Amniotic stem cell (primary cell): ENCODE measurements around the gene MOXD1.
"Not testable (repeated sequence)": the region's sequence is repeated elsewhere in the genome, so short reads cannot be mapped to it uniquely, and the experiment has no call there.

Experiments
- DNase-seq: peaks from one replicate; lab custom pipeline; 2025; lab: John Stamatoyannopoulos, UW

MOXD1 gene

GRCh38 chr6:132351986-132352385 is 49.3 kb downstream of the MOXD1 start:
- not testable (repeated sequence) for DNase-seq

DNA sequence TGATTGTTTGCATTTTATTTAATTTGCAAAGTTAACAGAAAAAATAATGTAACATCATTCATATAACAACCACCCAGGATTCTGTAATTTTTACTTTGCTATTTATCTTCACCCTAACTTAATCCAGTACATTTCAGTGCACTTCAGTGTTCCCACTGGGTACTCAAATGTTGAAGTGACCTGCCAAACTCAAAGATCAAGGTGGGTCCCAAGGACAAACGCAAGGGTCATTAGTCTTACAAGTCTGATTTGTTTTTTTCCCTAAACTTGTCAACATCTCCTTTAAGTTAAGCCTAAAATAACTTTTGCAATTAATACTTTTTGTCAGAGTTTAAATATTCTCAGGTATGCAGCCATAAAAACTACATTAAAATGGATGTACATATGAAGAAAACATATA is 53.0 kb downstream of the MOXD1 start:
- no peak for DNase-seq

DNA sequence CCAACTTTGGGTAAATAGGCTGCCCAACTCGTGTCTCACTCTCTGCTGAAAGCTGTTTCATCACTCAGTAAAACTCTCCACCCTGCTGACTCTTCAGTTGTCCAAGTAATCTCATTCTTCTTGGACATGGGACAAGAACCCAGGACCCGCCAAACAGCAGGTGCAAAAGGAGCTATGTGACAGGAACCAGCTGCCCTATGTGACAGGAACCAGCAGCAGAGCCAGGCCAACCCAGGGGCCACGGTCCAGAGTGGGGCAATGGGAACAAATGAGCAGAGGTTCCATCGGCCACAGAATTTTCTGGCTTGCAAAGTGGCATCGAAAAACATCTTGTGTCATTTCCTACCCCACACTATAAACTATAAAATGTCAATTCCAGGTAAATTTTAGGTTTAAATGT is 56.5 kb downstream of the MOXD1 start:
- DNase-seq, result no peak

- DNase-seq, result no peak
Observed at GRCh38 chr6:132341646-132342045, 59.6 kb downstream of the MOXD1 start.

GRCh38 chr6:132334521-132334885 is 66.8 kb downstream of the MOXD1 start:
- no peak for DNase-seq

GRCh38 chr6:132333639-132334520 is 67.4 kb downstream of the MOXD1 start:
- DNase-seq, result no peak

DNA sequence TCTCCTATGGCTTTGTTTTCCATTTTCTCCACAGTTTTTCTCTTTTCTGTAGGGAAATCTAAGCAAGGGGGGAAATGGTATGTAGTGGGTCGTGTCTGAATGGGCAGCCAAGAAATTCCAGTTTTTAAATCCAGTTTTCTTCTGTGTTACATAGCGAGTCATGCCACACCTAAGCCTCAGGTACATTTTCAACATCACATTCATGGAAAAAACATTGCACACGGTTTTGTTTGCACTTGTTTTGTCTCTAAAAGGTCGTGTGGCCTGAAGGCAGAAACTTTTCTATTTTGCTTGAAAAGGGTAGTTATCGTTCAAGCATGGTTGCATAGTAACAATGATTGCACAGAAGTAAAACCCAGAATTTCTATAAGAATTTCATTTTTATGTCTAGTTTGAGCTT is 70.5 kb downstream of the MOXD1 start:
- DNase-seq, result no peak

- DNase-seq, result no peak
Observed at GRCh38 chr6:132322398-132322797, 78.9 kb downstream of the MOXD1 start.

DNA sequence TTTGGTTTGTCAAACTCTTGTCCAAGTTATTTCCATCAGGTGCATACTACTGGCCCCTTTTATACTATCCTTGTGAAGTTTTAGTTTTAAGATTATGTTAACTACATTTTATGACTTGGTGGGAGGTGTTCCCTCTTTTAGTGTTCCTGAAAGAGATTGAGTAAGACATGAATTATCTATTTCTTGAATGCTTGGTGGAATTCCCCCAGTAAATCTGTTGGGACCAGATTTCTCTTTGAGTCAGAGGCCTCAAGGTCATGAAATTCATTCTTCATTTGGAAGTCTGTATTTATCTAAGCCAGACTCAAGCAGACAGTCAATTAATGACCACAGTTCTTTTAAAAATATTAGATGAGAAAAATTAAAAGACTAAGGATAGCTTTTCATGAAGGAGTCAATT is 81.3 kb downstream of the MOXD1 start:
- no peak for DNase-seq

DNA sequence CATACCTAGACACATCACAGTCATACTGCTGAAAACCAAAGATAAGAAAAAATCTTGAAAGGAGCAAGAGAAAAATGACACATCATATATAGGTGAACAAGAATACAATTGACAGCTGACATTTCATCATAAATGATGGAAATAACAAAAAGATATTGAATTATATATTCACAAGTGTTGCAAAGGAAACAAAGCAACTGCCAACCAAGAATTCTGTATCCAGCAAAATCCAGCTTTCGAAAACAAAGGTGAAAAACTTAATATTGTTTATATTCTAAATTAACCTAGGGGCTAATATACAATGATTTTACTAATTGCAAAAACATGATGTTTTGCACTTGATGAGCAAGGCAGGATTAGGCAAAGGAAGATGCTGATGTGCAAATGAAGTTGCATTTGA is 84.3 kb downstream of the MOXD1 start:
- DNase-seq, result no peak

DNA sequence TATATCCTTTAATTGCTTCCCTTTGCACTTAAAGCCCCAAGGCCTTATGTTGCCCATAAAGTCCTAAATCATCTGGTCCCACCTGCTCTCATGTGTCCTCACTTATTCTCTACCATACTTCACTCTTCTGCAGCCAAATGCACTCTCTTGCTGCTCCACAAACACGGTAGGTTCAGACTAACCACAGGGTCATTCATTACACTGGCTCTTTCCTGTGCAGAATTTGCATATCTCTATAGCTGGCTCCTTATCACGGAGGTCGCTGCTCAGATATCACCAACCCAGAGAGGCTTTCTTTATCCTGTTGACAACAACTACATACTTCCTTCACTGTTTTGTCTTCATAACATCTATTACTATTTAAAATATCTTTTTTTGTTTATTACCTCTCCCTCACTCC is 86.8 kb downstream of the MOXD1 start:
- no peak for DNase-seq

GRCh38 chr6:132310921-132311320 is 90.4 kb downstream of the MOXD1 start:
- no peak for DNase-seq

DNA sequence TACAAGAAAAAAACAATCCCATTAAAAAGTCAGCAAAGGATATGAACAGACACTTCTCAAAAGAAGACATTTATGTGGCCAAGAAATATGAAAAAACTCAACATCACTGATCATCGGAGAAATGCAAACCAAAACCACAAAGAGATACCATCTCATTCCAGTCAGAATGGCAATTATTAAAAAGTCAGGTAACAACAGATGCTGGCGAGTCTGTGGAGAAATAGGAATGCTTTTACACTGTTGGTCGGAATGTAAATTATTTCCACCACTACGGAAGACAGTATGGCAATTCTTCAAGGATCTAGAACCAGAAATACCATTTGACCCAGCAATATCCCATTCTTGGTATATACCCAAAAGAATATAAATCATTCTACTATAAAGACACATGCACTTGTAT is 91.1 kb downstream of the MOXD1 start:
- DNase-seq, result not testable (repeated sequence)

GRCh38 chr6:132304891-132305305 is 96.4 kb downstream of the MOXD1 start:
- DNase-seq, result no peak

DNA sequence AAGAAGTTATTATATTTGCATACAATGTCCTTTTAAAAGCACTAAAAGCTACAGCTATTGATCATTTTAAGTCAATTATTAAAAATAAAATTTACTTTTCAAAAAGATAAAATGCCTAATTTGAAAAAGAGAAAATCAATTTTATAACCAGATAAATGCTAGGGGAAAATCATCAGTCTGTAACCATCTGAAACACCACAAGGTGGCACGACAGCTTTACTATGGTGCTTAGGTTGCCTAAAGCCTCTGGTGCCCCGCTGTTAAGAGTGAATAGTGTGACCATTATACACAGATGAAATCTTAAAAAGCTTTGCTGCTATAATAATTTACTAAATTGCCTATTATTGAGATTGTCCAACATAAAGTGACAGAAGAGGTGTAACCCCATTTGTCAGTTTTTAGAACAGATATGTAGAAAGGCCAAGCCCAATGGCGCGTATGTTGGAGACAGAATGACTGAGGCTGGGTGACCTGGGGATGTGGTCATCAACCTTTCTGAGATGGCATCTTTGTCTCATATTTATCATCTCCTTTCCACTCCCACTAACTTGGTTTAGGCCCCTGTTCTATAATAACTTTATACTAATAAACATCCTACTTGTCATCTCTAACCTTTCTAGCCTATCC is 100.8 kb downstream of the MOXD1 start:
- DNase-seq, result peak; percentile 28

DNA sequence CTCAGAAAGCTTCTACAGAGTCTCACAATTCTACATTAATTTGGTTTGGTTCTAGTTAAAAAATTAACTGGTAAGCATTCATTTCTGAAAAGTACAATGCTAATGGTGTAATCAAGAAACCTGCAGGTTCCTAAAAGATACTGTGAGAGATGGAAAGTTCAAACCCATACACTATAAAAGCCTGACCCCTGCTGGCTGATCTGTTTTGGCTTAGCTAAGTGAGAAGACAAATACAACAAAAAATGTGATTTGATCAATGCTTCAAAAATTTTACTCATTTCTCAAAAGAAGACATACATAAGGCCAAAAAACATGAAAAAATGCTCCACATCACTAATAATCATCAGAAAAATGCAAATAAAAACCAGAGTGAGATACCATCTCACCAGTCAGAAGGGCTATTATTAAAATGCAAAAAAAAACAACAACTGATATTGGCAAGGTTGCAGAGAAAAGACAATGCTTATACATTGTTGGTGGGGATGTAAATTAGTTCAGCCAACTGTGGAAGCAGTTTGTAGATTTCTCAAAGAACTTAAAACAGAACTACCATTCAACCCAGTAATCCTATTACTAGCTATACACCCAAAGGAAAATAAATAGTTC is 102.8 kb downstream of the MOXD1 start:
- peak; percentile 25 for DNase-seq

DNA sequence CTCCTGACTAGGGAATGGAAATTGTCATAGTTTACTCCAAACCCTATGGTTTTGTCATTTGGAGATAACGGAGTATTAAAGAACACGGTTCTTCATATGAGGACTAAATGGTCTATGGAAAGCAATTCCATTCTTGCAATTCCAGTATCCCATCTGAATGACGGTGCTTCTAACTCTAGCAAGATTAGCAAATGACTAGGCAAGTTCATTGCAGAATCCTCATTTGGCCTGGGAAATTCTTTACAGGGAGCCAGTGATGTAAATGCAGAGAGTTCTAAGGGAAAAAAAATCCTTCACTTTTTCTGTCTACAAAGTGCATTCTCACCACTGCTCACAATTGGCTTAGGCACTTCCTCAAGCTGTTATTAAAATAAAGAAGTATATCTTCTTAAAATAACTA is 111.5 kb downstream of the MOXD1 start:
- DNase-seq, result no peak

DNA sequence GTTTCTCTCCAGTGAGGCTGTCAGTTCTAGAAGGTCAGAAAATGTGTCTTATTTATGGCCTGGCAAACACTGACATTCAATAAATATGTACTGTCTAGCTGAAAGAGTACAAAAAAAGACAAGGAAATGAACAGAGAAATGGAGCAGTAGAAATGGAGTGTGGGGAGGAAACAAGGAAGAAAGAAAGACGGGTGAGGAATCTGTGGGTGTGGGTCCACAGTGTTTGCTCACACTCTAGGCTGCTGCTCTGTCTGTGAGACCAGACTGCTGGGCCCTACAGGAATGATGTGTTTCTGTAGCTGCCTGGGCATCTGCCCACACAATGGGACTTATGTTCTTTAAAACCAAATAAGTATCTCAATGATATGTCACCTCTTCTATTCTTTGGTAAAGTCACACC is 114.2 kb downstream of the MOXD1 start:
- no peak for DNase-seq

DNA sequence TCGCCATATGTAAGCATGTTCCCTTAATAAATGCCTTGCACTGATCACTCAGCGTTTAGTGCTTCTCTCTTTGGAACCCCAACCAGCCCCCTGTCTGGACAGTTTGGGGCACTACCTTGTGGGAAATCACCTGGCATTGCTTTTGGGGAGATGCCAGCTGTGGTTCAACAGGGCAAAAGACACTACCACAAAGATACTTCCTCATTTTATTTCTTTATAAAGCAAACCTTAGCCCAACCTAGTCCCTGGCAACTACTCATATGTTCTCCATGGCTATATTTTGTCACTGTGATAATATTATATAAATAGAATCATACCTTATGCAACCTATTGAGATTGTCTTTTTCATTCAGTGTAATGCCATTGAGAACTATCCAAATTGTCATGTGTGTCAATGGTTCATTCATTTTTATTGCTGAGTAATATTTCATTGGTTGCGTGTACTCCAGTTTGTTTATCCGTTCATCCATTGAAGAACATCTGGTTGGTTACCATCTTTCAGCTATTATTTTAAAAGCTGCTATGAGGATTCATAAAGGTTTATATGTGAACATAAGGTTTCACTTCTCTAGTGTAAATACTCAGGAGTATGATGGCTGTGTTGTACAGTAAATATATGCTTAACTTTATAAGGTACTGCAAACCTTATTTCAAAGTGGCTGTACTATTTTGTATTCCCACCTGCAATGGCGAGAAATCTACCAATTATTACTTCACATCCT is 114.8 kb downstream of the MOXD1 start:
- DNase-seq, result no peak

DNA sequence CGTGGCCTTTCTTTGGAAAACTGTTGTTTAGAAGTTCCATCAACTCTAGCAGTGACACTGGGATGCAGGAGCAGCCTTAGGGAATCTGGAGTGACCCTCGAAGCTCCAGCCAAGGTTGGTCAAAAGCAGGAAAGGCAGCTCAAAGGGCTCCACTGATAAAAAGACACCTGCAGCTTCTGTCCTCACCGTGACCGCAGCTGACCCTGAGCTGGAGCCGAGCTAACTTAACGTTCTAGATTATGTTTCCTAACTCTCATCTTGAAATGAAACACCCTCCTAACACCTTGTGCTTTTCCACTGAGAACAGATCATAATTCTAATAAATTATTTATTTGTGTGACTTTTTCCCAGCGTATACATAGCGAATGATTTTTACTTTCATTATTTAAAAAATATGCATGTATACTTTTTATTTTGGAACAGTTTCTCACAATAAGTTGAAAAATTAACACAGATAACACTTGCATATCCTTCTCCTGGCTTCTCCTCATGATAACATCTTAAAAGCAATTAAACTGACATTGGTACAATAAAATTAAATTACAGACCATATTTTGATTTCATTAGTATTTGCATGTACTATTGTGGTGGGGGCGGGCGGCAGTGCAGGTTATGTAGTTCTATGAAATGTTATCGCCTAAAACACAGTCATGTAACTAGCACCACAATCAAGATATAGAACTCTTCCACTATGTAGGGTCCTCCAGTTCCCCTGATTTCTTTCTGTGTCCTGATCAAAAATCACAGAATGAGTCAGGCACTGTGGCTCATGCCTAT is 116.1 kb downstream of the MOXD1 start:
- DNase-seq, result no peak

DNA sequence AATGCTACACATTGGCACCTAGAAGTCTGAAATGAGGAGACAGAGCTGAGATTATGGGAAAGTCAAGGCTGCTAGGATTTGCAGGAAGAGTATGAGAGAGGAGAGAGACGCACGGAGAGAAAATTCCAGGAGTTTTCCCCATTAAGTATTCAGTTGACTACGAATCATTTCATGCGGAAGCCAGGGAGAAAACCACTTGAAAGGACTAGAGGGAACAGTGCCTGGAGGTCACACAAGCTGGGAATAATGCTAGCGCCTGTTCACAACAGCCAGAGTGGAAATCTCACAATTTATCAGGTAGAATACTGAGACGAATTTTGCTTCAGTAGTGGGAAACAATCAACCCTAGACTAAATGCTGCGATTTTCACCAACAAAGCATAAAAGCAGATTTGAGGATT is 118.6 kb downstream of the MOXD1 start:
- no peak for DNase-seq

- no peak for DNase-seq
Observed at GRCh38 chr6:132280436-132280835, 120.8 kb downstream of the MOXD1 start.
